ENCODE measurements around the gene RBPMS2.
A peak's percentile ranks its signal among the peaks of the same experiment; 100 is the strongest.
"Not testable (repeated sequence)": the region's sequence is repeated elsewhere in the genome, so short reads cannot be mapped to it uniquely, and the experiment has no call there.

Gene RBPMS2

DNA sequence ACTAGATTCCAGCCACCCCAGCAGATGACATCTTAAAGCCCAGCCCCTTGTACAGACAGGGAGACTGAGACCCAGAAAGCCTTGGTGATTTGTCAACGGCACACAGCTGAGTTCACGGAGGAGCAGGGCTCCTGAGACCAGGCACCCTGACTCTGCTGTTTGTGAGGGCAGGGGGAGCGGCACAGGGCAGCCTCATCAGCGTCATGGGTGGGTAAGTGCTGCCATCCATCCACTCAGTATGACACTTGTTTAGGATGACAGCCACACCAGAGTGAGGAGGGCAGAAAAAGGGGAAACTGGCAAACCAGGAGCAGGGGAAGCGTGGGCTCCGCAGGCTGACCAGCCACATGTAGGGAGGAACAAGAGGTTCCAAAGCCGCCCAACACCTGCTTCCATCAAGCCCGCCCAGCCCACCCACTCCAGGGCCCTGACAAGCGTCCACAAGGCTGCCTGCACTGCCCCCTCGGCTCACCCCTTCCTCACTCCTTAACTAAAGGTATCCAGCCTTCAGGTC lies 19.9 kb downstream of the RBPMS2 start:
- FAIRE-seq (no peak), DNase-seq (ENCODE audit: insufficient read length, low spot score) (no peak)

DNA sequence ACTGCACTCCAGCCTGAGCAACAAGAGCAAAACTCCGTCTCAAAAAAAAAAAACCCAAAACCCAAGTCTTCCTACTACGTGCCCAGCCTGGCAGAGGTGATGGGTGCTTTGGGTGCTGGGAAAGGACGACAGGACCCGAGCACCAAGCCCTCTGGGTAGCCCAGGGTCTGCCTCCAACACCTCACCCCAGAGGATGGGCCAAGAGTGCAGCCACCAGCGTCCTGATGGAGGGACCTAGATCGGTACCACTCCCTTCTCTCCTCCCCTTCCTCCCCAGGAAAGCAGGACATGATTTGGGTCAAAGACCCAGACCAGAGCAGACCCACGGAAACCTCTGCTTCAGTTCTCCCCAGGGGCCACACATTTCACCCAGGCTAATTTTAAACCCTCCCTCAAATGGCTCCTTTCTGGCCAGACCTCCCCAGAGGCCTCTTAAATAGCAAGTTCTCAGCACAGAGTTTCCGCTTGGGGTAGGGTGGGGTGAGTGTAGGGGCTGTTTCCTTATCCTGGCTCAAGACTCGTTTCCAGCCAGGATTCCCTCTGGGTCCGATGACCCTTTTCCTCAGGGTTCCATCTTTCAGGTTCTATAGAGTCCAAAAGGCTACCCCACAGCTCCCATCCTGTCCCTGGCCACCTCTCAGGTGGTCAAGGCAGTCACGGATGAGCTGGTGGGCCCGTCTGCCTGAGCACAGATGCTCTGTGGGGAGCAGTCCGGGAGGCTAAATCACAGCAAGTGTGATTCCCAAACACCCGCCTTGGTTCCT lies 20.5 kb downstream of the RBPMS2 start:
- DNase-seq (ENCODE audit: insufficient read length, low spot score), result no peak
- FAIRE-seq, result no peak

DNA sequence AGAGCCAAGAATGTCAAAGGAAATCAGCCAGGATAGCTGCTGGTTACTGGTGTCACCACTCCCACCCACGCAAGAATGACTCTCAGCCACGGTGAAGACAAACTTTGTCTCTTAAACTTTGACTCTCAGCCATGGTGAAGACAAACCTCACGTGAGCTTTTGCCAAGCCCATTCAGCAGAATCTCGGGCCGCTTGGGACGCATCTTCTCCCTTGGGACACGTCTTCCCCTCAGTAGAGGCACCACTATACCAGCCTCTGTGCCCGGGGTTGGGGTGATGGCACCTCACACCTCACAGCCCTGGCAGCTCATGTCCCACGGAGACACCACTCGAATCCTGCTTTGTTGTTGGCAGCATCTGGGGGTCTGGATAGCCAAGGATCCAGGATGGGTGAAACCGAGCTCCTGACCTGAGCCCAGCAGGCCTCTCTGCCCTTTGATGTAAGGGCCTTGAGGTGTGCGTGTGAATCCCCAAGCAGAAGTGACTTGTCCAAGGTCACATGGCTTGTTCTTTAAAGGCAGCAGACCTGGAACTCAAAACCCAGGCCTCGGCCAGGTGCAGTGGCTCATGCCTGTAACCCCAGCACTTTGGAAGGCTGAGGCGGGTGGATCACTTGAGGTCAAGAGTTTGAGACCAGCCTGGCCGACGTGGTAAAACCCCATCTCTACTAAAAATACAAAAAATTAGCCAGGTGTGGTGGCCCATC lies 21.8 kb downstream of the RBPMS2 start:
- DNase-seq (ENCODE audit: insufficient read length, low spot score) (no peak), FAIRE-seq (no peak)

DNA sequence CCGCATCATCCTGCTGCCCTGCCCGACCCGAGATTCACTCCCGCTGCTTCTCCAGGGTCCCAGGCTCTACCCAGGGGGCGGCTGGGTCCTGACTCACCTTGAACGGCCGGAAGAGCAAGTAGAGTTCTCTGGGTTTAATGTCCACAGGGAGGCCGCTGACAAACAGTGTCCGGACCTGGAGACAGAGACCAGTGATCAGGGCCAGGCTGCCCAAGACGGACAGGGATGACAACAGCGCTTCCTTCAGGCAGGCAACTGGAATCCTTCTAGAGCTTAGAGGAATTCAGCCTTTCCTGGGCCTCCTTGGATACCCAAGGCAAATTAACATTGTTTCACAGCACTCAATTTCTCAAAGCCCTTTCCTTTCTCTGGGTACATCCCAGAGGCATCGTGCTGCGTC lies 23.9 kb downstream of the RBPMS2 start:
- FAIRE-seq (no peak), DNase-seq (ENCODE audit: insufficient read length, low spot score) (no peak)

DNA sequence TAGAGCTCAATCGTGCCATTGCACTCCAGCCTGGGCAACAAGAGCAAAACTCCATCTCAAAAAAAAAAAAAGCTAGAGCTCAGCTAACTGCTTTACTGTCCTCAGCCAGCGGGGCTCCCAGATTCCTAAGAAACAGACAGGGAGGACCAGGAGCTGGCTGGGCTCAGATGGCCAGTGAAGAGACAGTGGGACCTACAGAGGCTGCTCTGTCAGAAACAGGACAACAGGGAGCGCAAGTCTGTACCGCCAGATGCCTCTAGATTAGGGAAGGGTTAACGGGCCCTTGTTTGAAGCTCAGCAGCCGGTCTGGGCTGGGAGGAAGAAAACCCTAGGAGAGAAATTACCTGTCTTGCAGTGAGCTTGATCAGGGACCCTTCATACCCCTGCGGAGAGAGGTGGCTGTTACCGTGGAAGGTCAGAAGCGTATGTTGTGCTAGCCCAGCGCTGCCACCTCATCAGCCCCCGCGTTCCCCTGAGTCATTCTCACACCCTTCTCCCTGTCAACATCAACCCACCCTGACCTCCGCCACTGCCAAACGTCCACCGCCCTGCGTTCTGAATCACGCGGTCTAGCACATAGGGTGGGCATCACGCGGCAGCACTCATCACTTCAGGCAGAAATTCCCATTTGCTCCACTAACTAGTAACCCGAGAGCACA lies 25.3 kb downstream of the RBPMS2 start:
- FAIRE-seq, result no peak
- peak; percentile 32 for DNase-seq (ENCODE audit: insufficient read length, low spot score)

DNA sequence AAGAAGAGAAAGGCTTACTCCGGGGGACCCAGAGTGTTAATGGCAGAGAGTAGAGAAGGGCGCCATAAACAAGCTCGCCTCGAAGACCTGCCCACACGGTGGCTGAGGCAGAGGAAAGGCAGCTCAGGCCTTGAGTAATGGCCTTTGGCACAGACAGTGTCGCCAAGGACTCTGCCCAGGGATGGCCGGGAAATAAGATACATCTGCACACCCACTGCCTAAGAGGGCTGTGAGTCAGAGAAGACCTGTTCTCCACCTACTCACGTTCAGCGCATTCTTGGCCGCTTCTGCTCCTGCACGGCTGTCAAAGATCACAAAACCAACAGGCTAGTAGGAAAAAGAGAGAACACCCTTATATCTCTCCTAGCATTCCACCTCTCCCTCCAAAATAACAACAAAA lies 26.2 kb downstream of the RBPMS2 start:
- DNase-seq (ENCODE audit: insufficient read length, low spot score) (peak; percentile 53), FAIRE-seq (peak; percentile 80)

DNA sequence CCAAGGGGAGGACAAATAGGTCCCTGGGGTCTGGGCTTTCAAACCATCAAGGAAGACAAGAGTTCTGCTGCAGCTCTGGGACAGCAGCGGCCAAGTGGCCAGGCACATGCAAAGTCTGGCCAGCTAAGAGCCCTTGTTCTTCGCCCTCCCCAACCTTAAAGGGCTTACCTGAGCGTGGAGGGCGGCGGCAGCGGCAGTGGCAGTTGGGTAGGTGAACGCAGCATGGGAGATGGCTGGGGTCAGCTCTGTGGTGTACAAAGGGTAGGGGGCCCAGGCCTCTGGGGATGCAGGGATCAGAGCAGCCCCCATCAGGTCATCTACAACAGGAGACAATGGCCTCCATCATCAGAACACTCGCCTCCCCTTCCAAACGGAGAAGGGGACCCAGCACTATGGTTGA lies 27.1 kb downstream of the RBPMS2 start:
- no peak for FAIRE-seq
- DNase-seq (ENCODE audit: insufficient read length, low spot score), result no peak

DNA sequence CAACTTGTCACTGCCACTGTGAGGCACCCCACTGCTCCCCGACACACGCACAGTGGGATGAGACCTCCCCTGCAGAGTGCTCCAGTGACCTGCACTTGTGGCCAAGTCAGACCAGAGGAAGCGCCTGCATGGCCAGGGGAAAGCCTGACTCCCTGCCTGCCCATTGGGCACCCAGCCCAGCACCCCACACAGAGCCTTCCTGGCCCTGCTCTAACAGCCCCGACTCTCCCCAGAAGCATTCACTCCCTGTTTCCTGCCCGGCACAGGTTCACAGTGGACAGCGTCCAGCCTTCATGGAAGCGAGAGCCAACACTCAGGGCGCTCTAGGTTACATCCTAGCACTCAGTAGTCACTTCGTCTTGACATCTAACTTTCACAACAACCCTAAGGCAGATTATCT lies 27.8 kb downstream of the RBPMS2 start:
- no peak for FAIRE-seq
- DNase-seq (ENCODE audit: insufficient read length, low spot score), result no peak

DNA sequence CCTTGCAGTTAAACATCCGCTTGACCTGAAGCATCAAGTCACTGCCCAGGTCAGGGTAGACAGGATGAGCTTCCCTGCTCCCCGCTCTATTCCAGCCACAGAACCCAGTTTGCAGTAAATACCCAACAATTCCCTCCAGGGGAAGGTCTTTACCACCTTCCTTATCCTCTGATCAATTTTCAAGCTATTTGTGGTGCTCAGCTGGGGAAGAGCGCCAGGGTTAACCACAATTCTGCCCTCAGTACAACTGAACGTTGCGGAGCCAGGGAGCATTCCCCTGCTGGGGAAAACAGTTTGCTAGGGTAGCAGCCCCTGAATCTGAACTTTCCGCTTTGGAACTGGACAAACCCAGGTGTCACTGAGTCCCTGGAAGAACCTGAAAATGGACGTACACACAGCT lies 28.5 kb downstream of the RBPMS2 start:
- DNase-seq (ENCODE audit: insufficient read length, low spot score), result no peak
- FAIRE-seq, result no peak

DNA sequence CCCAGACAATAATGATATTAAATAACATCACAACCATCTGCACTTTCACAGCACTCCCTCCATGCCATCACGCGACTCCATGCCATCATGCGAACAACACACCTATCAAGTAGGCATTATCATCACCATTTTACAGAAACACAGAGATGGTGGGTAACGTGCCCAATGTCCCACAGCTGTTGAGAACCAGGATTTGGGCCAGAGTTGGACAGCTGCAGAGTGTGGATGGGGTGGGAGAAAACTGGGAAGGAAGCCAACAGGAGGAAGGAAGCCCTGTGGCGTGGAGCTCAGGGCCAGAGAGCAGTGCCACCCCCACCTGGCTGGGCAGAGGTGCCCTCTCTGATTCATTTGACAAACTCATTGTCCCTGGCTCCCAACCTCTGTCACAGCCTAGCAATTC lies 29.0 kb downstream of the RBPMS2 start:
- no peak for DNase-seq (ENCODE audit: insufficient read length, low spot score)
- no peak for FAIRE-seq

DNA sequence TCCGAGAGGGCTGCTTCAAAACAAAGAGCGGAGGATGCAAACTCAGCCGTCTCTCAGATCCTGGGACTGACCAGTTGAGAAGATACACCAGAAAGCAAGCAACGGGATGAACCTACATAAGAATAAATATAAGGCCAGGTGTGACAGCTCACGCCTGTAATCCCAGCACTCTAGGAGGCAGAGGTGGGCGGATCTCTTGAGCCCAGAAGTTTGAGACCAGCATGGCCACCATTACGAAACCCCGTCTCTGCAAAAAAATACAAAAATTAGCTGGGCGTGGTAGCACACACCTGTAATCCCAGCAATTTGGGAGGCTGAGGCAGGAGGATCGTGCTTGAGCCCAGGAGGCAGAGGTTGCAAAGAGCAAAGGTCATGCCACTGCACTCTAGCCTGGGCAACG lies 31.7 kb downstream of the RBPMS2 start:
- no peak for FAIRE-seq
- DNase-seq (ENCODE audit: insufficient read length, low spot score), result no peak

DNA sequence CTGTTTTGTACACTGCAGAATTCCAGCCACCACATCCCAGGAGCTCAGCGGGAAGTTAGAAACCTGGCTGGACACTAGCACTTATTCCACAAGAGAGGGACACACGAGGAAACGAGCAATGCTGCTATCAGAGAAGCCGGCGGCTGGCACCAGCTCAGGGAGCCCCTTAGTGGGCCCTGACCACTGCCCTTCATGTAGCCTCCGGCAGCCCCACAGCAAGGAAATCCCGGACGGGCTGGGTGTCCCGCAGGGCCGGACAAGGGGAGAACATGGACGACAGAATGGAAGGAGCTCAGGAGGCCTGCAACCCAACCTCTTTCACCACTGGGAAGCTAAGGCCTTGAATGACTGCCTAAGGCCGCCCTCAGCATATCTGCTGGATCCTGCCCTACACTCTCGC lies 32.5 kb downstream of the RBPMS2 start:
- DNase-seq (ENCODE audit: insufficient read length, low spot score), result no peak
- no peak for FAIRE-seq

DNA sequence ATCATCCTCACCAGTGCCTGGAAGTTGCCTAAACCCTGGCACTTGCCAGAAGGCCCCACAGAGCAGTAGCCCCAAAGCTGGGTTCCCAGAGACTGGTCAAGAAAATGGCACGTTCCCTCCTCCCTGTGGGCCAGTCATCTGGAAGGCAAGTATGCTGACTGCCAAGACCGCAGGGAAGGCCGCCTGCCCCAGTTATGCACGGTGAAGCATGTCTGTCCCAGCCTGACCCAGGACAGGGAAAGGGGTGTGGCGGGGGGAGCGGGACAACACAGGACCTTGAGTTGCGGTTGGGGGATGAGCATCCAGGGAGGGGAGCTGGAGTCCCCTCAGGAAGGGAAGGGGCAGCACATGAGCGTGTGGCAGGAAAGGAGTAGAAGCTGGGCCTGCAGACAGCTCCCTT lies 33.0 kb downstream of the RBPMS2 start:
- DNase-seq (ENCODE audit: insufficient read length, low spot score), result no peak
- no peak for FAIRE-seq

DNA sequence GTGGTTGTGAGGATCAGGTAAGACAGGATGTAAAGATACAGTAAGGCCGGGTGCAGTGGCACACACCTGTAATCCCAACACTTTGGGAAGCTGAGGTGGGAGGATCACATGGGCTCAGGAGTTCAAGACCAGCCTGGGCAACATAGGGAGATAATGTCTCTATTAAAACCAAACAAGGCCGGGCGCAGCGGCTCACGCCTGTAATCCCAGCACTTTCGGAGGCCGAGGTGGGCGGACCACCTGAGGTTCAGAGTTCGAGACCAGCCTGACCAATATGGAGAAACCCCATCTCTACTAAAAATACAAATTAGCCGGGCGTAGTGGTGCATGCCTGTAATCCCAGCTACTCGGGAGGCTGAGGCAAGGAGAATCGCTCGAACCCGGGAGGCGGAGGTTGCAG lies 33.7 kb downstream of the RBPMS2 start:
- not testable (repeated sequence) for FAIRE-seq; DNase-seq (ENCODE audit: insufficient read length, low spot score)

DNA sequence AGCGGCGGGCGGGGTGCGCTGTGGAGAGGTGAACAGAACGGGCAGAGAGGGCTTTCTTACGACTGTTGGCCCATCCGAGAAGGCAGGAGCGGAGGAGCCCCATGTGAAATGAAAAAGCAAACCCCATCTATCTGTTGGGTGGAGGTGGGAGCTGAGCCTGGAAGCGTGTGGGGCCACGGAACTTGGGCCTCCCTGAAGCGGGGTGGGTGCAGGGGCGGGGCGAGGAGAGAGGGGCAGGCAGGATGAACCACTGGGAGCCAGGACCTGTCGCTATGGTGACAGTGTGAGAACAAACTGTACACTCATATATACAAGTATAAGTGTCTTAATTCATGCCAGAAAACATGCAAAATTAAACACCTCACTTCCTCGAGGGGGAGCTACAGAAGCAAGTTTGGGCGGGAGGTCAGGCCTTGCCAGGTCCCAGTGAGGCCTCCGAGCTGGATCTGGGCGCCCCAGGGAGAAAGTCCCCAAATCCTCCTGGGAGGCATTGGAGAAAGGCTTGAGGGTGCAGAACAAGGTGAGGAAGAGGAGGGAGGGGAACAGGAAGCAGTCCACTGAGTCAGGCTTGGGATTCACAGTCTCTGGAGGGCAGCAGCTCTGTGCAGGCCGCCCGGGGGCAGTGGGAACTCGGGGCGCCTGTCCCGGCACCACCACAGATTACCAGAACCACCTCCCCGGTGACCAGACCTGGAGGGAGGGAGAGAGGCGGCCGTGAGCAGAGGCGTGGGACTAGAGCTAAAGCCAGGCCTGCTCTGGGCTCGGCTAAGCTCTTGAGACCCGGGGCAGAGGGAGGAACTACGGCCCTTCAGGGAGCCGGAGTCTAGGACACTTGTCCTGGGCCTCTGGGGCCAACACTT lies 34.8 kb downstream of the RBPMS2 start:
- FAIRE-seq, result no peak
- no peak for DNase-seq (ENCODE audit: insufficient read length, low spot score)

DNA sequence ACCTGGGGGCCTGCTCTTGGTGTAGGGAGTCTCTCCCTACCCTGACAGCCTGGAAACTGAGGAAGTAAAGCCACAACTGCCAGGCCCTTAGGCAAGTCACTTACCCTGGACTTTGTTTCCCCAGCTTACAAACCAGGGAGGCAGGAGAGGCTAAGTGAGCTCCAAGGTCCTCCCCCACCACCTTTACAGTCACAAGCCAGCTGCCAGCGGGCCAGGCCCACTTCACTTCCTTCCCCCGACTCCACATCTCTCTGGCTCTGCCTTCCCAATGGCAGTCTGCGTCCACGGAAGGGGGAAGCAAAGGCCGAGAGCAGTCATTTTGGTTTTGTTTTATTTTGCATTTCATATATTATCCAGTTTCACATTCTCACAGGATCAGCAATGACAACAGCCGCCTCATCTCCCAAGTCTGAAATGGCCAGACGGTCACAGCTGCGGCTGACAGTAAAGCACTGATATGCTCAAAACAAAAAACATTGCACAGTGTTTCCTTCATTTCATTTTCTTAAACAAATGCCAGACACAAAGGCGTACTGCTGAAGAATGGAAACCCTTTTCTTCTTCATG lies 35.7 kb downstream of the RBPMS2 start:
- DNase-seq (ENCODE audit: insufficient read length, low spot score) (no peak), FAIRE-seq (no peak)

DNA sequence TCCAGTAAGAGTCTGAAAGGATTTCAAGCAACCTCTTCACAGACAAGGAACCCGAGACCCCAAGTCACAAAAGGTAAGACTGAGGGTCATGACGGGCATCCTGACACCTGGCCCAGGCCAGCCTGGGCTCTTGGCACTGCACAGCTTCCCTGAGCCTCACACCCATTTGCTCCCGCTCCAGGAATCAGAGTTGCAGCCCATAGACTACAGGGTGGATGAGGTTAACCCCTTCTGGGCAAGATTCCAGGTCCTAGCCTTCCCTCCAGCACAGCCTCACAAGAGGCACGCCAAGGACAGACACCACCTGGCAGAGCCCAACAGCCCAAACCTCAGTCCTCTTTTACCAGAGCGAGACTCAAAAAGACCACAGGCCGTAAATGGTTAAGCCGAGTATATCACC lies 36.2 kb downstream of the RBPMS2 start:
- no peak for FAIRE-seq

DNA sequence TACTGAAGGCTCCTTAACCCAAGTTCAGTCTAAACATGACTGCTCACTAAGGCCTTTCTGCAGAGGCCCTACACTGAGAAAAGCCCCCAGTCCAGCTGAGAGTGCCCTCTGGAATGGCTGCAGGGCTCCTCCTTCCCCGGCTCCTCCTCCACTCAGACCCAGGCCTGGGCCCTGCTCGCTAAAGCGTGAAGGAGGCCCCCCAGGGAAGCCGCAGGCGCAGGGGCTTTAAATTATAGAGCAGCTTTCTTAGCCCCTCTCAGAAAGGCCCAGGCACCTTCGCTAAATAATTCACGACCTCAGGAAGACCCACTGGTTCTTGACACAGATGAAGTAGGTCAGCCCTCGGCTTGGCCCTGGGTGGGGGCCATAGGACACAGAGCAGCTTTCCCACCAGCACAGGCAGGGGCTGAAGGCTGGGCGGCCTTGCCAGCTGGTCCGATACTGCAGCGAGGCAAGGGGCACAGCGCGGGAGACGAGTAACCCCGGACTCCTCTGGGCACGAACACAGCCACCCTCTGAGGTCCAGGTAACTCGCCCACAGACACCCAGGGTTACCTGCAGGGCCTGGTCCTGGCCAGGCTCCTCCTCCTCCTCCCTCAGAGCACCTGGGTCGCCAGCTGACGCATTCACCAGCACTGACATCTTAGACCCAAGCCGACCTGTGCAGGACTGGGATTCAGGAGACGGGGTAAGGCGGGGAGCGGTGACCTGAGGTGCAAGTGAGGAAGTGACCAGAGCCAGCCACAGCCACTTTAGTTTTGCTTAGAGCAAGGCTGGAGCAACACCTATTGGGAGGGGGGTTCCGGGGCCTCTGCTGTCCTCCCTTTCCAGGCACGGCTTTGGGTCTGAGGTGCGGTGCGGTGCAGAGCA lies 36.9 kb downstream of the RBPMS2 start:
- FAIRE-seq (no peak), DNase-seq (ENCODE audit: insufficient read length, low spot score) (no peak)

More for the DNA sequence above, 36.2 kb downstream of the RBPMS2 start:
- no peak for DNase-seq (ENCODE audit: insufficient read length, low spot score)

DNA sequence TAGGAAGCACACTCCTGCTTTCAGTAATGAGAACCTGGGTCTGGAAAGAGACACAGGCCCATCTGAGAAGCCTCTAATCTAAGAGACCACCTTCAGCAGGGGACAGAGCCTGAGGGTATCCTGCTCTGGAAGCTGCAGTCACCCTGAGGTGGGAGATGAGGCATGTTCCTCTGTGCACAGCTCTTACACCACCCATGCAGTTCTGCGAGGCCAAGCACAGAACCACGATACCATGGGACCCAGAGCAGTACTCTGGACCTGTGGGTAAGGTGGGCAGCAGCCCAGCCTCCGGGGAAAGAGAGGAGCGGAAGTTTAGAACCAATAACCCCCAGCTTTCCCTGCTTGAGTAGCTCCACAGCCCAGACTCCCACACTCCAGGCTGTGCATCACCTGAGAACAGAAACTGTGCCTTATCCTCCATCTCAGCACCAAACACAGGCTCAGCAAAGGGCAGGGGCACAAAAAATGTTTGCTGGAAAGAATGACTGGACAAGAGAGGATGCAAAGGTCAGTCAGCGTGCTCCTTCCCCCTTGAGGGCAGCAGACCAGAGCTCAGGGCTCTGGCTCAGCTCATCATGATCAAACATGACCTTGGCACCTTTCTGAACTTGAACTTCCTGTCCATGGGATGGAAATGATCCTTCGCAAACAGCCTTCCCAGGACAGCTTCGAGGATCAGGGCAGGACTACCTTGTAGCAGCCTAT lies 43.1 kb downstream of the RBPMS2 start:
- FAIRE-seq (no peak), DNase-seq (ENCODE audit: insufficient read length, low spot score) (no peak)

Data from HTR-8/SVneo (cell line).